ENCODE measurements around the gene FAM47C.

DNA sequence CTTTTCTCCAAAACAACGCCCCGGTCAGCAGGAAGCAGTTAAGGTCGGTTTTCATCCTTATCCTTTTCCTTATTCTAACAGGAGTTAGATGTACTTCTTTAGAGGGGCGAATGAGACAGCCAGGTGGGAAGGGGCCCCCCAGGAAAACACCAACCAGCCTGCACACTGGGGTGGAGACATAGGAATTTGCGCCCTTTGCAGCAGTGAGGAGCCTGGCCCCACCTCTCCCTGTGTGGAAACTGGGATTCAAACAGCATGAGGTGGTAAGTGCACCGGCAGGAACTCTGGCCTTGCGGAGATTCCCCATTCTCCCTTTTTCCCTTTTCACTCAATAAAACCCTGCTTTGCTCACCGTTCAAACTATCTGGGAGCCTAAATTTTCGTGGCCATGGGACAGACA lies 8.0 kb upstream of the FAM47C start:
- no peak for TF ChIP-seq POLR2AphosphoS5 (IDR thresholded peaks at IDR 0.05)
- TF ChIP-seq POLR2A (IDR thresholded peaks at IDR 0.05) = no peak

Data from suprapubic skin (tissue), 4 donors.